HCT116 (cell line): ENCODE measurements around the gene C4A. TPM values are rescaled to one million over a fixed set of nuclear protein-coding genes. Genes with fewer than 3 reads are reported as not detected.
"Not testable (repeated sequence)": the region's sequence is repeated elsewhere in the genome, so short reads cannot be mapped to it uniquely, and the experiment has no call there.

ENCODE experiments used
- ATAC-seq: fragments of 200-7000 bp; cut with Tn5 transposase; 2 replicates; pipeline ENCODE4 v1.9.1; 2020; ENCODE audit warnings: mild to moderate bottlenecking, moderate library complexity
- BruUV-seq: library from RNA; stranded (reverse); fragments of 400-500 nt; replicated peaks from 2 replicates; lab custom pipeline; 2021; lab: Mats Ljungman, UMichigan
- CTCF ChIA-PET: fragments of 300-600 bp; sonication (Branson Sonifier 250); formaldehyde crosslinking; loops from one replicate; lab custom pipeline; 2021; ENCODE audit warnings: antibody characterized with exemption; lab: Charles Lee
- POLR2A ChIA-PET: fragments of 300-600, 350-600 bp; sonication (Branson Sonifier 250); formaldehyde crosslinking; loops from one replicate; lab custom pipeline; 2021; ENCODE audit warnings: antibody characterized with exemption; lab: Charles Lee
- RAD21 ChIA-PET, 2 experiments: fragments of 300-600 bp; sonication (Branson Sonifier 250); formaldehyde crosslinking; loops; one replicate each; lab custom pipeline; 2023; ENCODE audit warnings: low total read pairs in 2 of 2; ENCODE audit not compliant: uncharacterized antibody in 2 of 2, unreplicated experiment in 2 of 2, low non-redundant PET in 1 of 2; lab: Charles Lee
- DNase-seq: peaks from one replicate; pipeline ENCODE4 v3.0.0-alpha.2; 2010; ENCODE audit warnings: low read depth, low spot score
- H2AFZ ChIP-seq: fragments of 200-600 bp; shearing (Covaris generic), sonication (generic); 2 replicates; pipeline ENCODE4 v1.6.1; 2017; ENCODE audit warnings: low read depth, mixed run types, mixed read lengths, antibody characterized with exemption, low read length; ENCODE audit not compliant: poor library complexity, severe bottlenecking
- H3K27ac ChIP-seq: 2 replicates; pipeline ENCODE4 v1.5.1; 2012; ENCODE audit warnings: low read depth, low read length
- H3K27me3 ChIP-seq: fragments of 200-600 bp; sonication (generic); 2 replicates; pipeline ENCODE4 v1.6.1; 2016; ENCODE audit warnings: mixed run types, low read length, mixed read lengths; ENCODE audit not compliant: insufficient read depth
- H3K36me3 ChIP-seq, 2 experiments: fragments of 200-500 bp in 1 of 2; fragments of 200-600 bp in 1 of 2; sonication (Bioruptor generic) in 1 of 2; sonication (generic) in 1 of 2; 2 replicates each; pipeline versions ENCODE4 v1.5.1 to v1.6.1; 2014 to 2016; ENCODE audit warnings: low read length in 2 of 2, inconsistent platforms in 1 of 2, mixed read lengths in 1 of 2, mixed run types in 1 of 2; ENCODE audit not compliant: insufficient read depth in 2 of 2, control insufficient read depth in 1 of 2
- H3K4me1 ChIP-seq, 2 experiments: fragments of 200-600 bp in 1 of 2; sonication (generic) in 1 of 2; 2 replicates each; pipeline versions ENCODE4 v1.5.1 to v1.6.1; 2012 to 2017; ENCODE audit warnings: low read length in 2 of 2, inconsistent platforms in 1 of 2, mild to moderate bottlenecking in 1 of 2, mixed read lengths in 1 of 2, mixed run types in 1 of 2, moderate library complexity in 1 of 2; ENCODE audit not compliant: insufficient read depth in 2 of 2, control insufficient read depth in 1 of 2
- H3K4me2 ChIP-seq: fragments of 200-600 bp; sonication (generic); 2 replicates; pipeline ENCODE4 v1.6.1; 2017; ENCODE audit warnings: mixed run types, low read length, mixed read lengths
- H3K4me3 ChIP-seq, 2 experiments: fragments of 200-600 bp in 1 of 2; sonication (generic) in 1 of 2; replicated peaks in 1 of 2; 2 replicates each; pipeline ENCODE4 v1.5.1; 2011 to 2016; ENCODE audit warnings: low read length in 2 of 2, control low read depth in 1 of 2, low read depth in 1 of 2, mild to moderate bottlenecking in 1 of 2, mixed read lengths in 1 of 2, mixed run types in 1 of 2
- H3K79me2 ChIP-seq: fragments of 200-600 bp; sonication (generic); 2 replicates; pipeline ENCODE4 v1.6.1; 2017; ENCODE audit warnings: mild to moderate bottlenecking, mixed run types, low read length, moderate library complexity, mixed read lengths; ENCODE audit not compliant: insufficient read depth
- H3K9ac ChIP-seq: fragments of 200-600 bp; sonication (generic); 2 replicates; pipeline ENCODE4 v1.6.1; 2016; ENCODE audit warnings: low read length, mixed read lengths
- H3K9me2 ChIP-seq: fragments of 200-600 bp; sonication (generic), shearing (Covaris generic); 2 replicates; pipeline ENCODE4 v1.6.1; 2017; ENCODE audit warnings: mixed run types, mild to moderate bottlenecking, moderate library complexity; ENCODE audit not compliant: insufficient read depth
- H3K9me3 ChIP-seq, 2 experiments: fragments of 200-500 bp in 1 of 2; fragments of 200-600 bp in 1 of 2; sonication (Bioruptor generic) in 1 of 2; sonication (generic) in 1 of 2; 2 replicates each; pipeline ENCODE4 v1.6.1; 2014 to 2017; ENCODE audit warnings: low read length in 2 of 2, mixed read lengths in 2 of 2, inconsistent platforms in 1 of 2, low read depth in 1 of 2, mild to moderate bottlenecking in 1 of 2, mixed run types in 1 of 2, moderate library complexity in 1 of 2; ENCODE audit not compliant: control insufficient read depth in 1 of 2, insufficient read depth in 1 of 2
- H4K20me1 ChIP-seq: fragments of 200-600 bp; sonication (generic), shearing (Covaris generic); 2 replicates; pipeline ENCODE4 v1.6.1; 2017; ENCODE audit warnings: mixed run types, mild to moderate bottlenecking, moderate library complexity; ENCODE audit not compliant: insufficient read depth
- intact Hi-C: fragments of 100-400 bp; cut with micrococcal nuclease; formaldehyde crosslinking; loops from 2 replicates; pipeline ENCODE4 v1.10.0; 2022
- total RNA-seq: library from RNA; stranded (reverse); gene quantifications from one replicate; pipeline ENCODE4 v1.2.1, GENCODE V29; 2021; ENCODE audit not compliant: unreplicated experiment

C4A gene
- total RNA-seq, 1 experiment from 2014 or later, result 5.1 TPM

DNA sequence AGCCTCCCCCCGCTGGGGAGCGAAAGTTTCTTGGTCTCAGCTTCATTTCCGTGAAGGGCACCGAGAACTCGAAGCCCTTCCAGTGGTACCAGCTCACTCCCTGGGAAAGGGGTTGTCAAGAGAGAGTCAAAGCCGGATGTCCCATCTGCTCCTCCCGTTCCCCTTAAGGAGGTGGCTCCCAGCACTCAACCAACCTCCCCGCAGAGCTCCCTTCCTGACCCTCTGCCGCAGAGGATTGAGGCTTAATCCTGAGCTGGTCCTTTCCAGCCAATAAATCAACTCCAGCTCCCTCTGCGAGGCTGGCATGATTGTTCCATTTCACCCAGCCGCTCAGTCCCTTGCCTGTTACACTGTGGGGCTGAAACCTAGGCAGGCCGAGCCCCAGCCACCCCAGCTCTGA lies 26.8 kb downstream of the C4A start:
- H3K27me3 ChIP-seq, BruUV-seq, H3K9ac ChIP-seq, H3K4me3 ChIP-seq, RAD21 ChIA-PET, DNase-seq, ATAC-seq, H2AFZ ChIP-seq, H3K9me3 ChIP-seq, H4K20me1 ChIP-seq, H3K36me3 ChIP-seq, CTCF ChIA-PET, POLR2A ChIA-PET, H3K4me1 ChIP-seq, H3K4me2 ChIP-seq, intact Hi-C loops, H3K9me2 ChIP-seq, H3K79me2 ChIP-seq, H3K27ac ChIP-seq: not testable (repeated sequence)

DNA sequence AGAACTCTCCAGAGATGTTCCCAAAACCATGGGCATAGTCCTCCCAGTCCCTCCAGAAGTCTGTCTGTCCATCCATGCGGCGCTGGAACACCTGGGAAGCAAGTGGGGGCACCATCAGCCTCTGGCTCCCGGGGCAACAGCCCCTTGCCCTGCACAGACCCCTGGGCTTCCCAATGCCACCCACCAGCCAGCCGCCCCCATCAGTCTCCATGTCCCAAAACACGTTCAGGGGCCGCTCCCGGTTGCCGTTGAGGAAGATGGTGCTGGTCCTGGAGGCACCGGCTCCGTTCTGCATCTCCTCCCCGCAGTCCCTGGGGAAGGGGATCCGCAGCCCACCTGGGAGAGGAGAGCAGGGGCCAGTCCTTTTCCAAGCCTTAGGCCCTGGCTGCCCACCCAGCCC lies 27.7 kb downstream of the C4A start:
- H3K4me3 ChIP-seq, H3K36me3 ChIP-seq, H3K9me2 ChIP-seq, H3K9me3 ChIP-seq, ATAC-seq, intact Hi-C loops, H2AFZ ChIP-seq, H3K27me3 ChIP-seq, H3K79me2 ChIP-seq, H3K4me2 ChIP-seq, DNase-seq, H3K9ac ChIP-seq, H3K4me1 ChIP-seq, CTCF ChIA-PET, RAD21 ChIA-PET, H3K27ac ChIP-seq, H4K20me1 ChIP-seq, POLR2A ChIA-PET, BruUV-seq: not testable (repeated sequence)

DNA sequence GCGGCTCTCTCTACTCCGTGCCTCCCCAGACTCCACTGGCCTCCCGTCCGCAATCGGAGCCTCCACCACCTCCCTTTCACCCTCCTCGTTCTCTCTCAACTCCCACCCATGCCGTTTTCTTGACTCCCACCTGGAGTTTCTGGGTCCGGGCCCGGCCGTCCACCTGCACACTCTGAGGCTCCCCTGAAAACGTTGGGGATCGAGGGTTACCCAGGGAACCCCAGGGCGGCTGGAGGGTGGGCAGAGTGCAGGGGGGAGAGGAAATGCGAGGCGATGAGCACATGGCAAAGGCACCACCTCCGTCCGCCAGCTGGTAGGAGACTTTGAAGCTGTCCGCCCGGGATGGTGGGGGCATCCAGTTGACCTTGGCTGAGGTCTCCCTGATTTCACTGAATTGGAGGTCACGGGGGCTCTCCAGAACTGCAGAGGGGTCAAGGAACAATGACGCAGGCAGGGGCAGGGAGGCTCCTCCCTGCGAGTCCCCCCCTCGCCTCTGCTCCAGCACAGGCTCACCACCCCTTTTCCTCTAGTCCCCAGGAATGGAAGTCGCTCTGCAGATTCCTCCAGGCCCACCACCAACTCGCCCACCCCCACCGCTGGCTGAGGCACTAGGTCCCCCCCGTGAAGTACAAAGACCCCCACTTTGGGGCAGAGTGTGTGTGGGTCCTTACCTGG lies 29.1 kb downstream of the C4A start:
- H3K9me3 ChIP-seq, BruUV-seq, H3K79me2 ChIP-seq, H3K9me2 ChIP-seq, H4K20me1 ChIP-seq, H3K4me1 ChIP-seq, H2AFZ ChIP-seq, H3K9ac ChIP-seq, H3K27ac ChIP-seq, H3K4me3 ChIP-seq, H3K36me3 ChIP-seq, H3K4me2 ChIP-seq, RAD21 ChIA-PET, H3K27me3 ChIP-seq, CTCF ChIA-PET, ATAC-seq, DNase-seq, POLR2A ChIA-PET, intact Hi-C loops: not testable (repeated sequence)

DNA sequence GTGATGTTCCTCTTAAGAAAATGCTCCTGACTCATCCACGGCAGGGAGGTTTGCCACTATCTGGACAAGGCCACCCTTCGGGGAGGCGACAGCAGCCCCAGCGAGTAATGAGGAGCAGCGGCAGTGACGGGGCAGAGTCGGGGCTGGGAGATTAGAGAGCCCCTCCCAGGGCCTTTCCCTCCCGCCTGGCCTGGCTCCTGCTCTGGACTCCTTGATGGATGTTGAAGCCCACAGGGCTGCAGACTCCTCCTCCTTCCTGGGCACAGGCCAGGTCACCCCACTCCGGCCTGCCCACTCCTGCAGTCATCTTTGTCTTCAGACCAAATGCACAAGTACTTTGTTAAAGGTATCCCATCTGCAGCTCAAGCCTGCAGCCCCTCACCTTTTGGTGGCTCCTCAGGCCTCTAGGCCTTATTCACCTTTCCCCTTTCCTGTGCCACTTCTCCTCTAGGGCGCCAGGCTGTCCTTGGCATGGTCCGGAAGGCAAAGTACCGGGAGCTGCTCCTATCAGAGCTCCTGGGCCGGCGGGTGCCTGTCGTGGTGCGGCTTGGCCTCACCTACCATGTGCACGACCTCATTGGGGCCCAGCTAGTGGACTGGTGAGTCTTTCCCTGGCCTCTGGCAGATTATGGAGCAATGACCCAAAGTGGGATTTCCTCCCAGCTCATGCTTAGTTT lies 31.2 kb downstream of the C4A start:
- CTCF ChIA-PET, intact Hi-C loops, RAD21 ChIA-PET, H3K9me3 ChIP-seq, POLR2A ChIA-PET, H3K4me3 ChIP-seq, H3K36me3 ChIP-seq, H3K27ac ChIP-seq, DNase-seq, H2AFZ ChIP-seq, ATAC-seq, H3K9ac ChIP-seq, H3K4me1 ChIP-seq, BruUV-seq, H3K9me2 ChIP-seq, H3K27me3 ChIP-seq, H4K20me1 ChIP-seq, H3K4me2 ChIP-seq, H3K79me2 ChIP-seq: not testable (repeated sequence)
